Measurements from ENCODE around the gene STK24.
A peak's percentile ranks its signal among the peaks of the same experiment; 100 is the strongest.

Gene STK24

GRCh38 chr13:98512774-98513665 lies 63.9 kb downstream of the STK24 start:
- no peak for DNase-seq (ENCODE audit: low read depth in 2 of 2)

- DNase-seq (ENCODE audit: low read depth in 2 of 2), result no peak
Observed at GRCh38 chr13:98511435-98511834, 65.5 kb downstream of the STK24 start.

- DNase-seq (ENCODE audit: low read depth in 2 of 2), result no peak
Observed at GRCh38 chr13:98510156-98510509, 66.8 kb downstream of the STK24 start.

- peak; percentile 25 to 29 for DNase-seq (ENCODE audit: low read depth in 2 of 2)
Observed at GRCh38 chr13:98509271-98510155, 67.4 kb downstream of the STK24 start.

GRCh38 chr13:98508685-98509084 lies 68.2 kb downstream of the STK24 start:
- DNase-seq (ENCODE audit: low read depth in 2 of 2), result no peak

- DNase-seq (ENCODE audit: low read depth in 2 of 2), result no peak
Observed at GRCh38 chr13:98508280-98508679, 68.6 kb downstream of the STK24 start.

- no peak for DNase-seq (ENCODE audit: low read depth in 2 of 2)
Observed at GRCh38 chr13:98507282-98507797, 69.6 kb downstream of the STK24 start.

- no peak for DNase-seq (ENCODE audit: low read depth in 2 of 2)
Observed at GRCh38 chr13:98506728-98507230, 70.1 kb downstream of the STK24 start.

- no peak for DNase-seq (ENCODE audit: low read depth in 2 of 2)
Observed at GRCh38 chr13:98506322-98506721, 70.6 kb downstream of the STK24 start.

GRCh38 chr13:98505217-98505616 lies 71.7 kb downstream of the STK24 start:
- no peak for DNase-seq (ENCODE audit: low read depth in 2 of 2)

- DNase-seq (ENCODE audit: low read depth in 2 of 2), result no peak
Observed at GRCh38 chr13:98504371-98504963, 72.4 kb downstream of the STK24 start.

- DNase-seq (ENCODE audit: low read depth in 2 of 2), result no peak
Observed at GRCh38 chr13:98504029-98504351, 72.9 kb downstream of the STK24 start.

- no peak for DNase-seq (ENCODE audit: low read depth in 2 of 2)
Observed at GRCh38 chr13:98503175-98504028, 73.5 kb downstream of the STK24 start.

- DNase-seq (ENCODE audit: low read depth in 2 of 2), result no peak
Observed at GRCh38 chr13:98500963-98501421, 75.9 kb downstream of the STK24 start.

- no peak for DNase-seq (ENCODE audit: low read depth in 2 of 2)
Observed at GRCh38 chr13:98496966-98497365, 79.9 kb downstream of the STK24 start.

GRCh38 chr13:98496479-98496791 lies 80.5 kb downstream of the STK24 start:
- no peak for DNase-seq (ENCODE audit: low read depth in 2 of 2)

GRCh38 chr13:98495627-98496478 lies 81.1 kb downstream of the STK24 start:
- DNase-seq (ENCODE audit: low read depth in 2 of 2), result no peak

GRCh38 chr13:98494769-98495168 lies 82.1 kb downstream of the STK24 start:
- no peak for DNase-seq (ENCODE audit: low read depth in 2 of 2)

GRCh38 chr13:98493042-98493712 lies 83.7 kb downstream of the STK24 start:
- DNase-seq (ENCODE audit: low read depth in 2 of 2), result no peak
